ENCODE measurements around the gene BMI1. TPM values are rescaled to one million over a fixed set of nuclear protein-coding genes. Genes with fewer than 3 reads are reported as not detected.

Gene BMI1
- total and polyA plus RNA-seq, 2 donors (not counting 1 experiment from before 2014, with no cell fraction given): 18.0 to 83.8 TPM

DNA sequence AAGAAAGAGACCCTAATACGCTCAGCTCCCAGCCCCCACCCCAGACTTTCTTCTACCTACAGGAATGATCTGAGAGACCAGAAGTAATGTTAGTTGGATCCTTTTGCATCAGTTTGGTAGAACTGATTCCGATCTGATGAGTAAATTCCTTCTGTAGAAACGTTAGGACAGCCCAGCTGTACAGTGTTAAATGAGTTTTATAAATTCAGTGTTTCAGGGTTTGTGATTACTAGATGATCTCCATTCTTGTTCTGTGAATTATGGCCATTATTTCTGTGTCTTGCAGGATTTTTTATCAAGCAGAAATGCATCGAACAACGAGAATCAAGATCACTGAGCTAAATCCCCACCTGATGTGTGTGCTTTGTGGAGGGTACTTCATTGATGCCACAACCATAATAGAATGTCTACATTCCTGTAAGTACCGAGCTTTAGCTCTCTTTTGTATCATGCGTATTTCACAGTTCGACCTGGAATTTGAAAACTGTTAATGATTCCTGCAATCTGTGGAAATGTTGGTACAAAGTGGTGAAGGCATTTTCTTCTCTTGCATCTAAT, 5.3 kb downstream of the BMI1 start:
- POLR2A ChIA-PET: interaction anchor here (1.1 to 1.2 kb wide), 2 partner anchors 10 to 259 kb away, joined by 3 read pairs; partner anchors contain the start of gene COMMD3
- H3K27me3 Mint-ChIP-seq: no peaks in the 10 kb centered on the region
- H3K36me3 ChIP-seq (replicated peaks in 1 of 2; ENCODE audit: control extremely low read depth in 1 of 2, control insufficient read depth in 1 of 2, extremely low read depth in 1 of 2, insufficient read depth in 2 of 2, low read length in 1 of 2): peaks cover 6 to 23% of the 10 kb centered on the region in 2 experiments
- peaks cover 0 to 16% (median 4%) of the 10 kb centered on the region in 4 experiments for H3K27me3 ChIP-seq (replicated peaks in 1 of 4; ENCODE audit: control extremely low read depth in 1 of 4, control insufficient read depth in 3 of 4, insufficient read depth in 4 of 4, low read length in 3 of 4)
- DNase-seq (peak; percentile 9), ATAC-seq (ENCODE audit: low read depth) (no peak)
- intact Hi-C loops (cut with micrococcal nuclease): loop anchor here (5.0 kb wide), 1 partner anchor 1121 kb away; no protein-coding TSS in a partner anchor
- peak overlapping the region in 1 of 2 donors; percentile 63 for H3K27ac ChIP-seq (ENCODE audit: low read length in 2 of 2)
- WGBS (ENCODE audit: insufficient coverage): 59% methylated on average over 2 of the region's 8 CpGs
- peak overlapping the region; percentile 89 for H3K4me3 Mint-ChIP-seq
- H3K4me1 Mint-ChIP-seq: peaks cover 39% of the 10 kb centered on the region
- no peaks in the 10 kb centered on the region for H3K9me3 ChIP-seq (ENCODE audit: control extremely low read depth in 1 of 3, control insufficient read depth in 2 of 3, insufficient read depth in 1 of 3, low read length in 2 of 3)
- H4K20me1 ChIP-seq (ENCODE audit: control insufficient read depth, insufficient read depth, low read length, poor library complexity, severe bottlenecking): peaks cover 13% of the 10 kb centered on the region
- H3K4me3 ChIP-seq (ENCODE audit: control extremely low read depth in 1 of 5, extremely low read depth in 1 of 5, insufficient read depth in 1 of 5, low read depth in 2 of 5, low read length in 4 of 5): peak overlapping the region; percentile 43 to 76 (median 60)
- H3K4me1 ChIP-seq (ENCODE audit: control insufficient read depth in 2 of 2, insufficient read depth in 2 of 2, low read length in 2 of 2): peaks cover 28 to 37% of the 10 kb centered on the region in 2 donors
- CTCF ChIA-PET: interaction anchor here (1.6 kb wide), 1 partner anchor 10 kb away, joined by 5 read pairs; the partner anchor contains the start of gene COMMD3
- no peaks in the 10 kb centered on the region for H3K9me3 Mint-ChIP-seq (ENCODE audit: insufficient read depth)
- peak overlapping the region; percentile 60 for H2AFZ ChIP-seq (ENCODE audit: insufficient read depth, low read depth, low read length, poor library complexity, severe bottlenecking)
- peak overlapping the region; percentile 83 for H3K4me2 ChIP-seq (replicated peaks; ENCODE audit: low read depth, low read length, poor library complexity, severe bottlenecking)
- TF ChIP-seq EZH2 (IDR thresholded peaks at IDR 0.05; ENCODE audit: borderline replicate concordance, insufficient read depth, low read depth, low read length, poor library complexity, severe bottlenecking): no peak
- TF ChIP-seq, protein P1, sequence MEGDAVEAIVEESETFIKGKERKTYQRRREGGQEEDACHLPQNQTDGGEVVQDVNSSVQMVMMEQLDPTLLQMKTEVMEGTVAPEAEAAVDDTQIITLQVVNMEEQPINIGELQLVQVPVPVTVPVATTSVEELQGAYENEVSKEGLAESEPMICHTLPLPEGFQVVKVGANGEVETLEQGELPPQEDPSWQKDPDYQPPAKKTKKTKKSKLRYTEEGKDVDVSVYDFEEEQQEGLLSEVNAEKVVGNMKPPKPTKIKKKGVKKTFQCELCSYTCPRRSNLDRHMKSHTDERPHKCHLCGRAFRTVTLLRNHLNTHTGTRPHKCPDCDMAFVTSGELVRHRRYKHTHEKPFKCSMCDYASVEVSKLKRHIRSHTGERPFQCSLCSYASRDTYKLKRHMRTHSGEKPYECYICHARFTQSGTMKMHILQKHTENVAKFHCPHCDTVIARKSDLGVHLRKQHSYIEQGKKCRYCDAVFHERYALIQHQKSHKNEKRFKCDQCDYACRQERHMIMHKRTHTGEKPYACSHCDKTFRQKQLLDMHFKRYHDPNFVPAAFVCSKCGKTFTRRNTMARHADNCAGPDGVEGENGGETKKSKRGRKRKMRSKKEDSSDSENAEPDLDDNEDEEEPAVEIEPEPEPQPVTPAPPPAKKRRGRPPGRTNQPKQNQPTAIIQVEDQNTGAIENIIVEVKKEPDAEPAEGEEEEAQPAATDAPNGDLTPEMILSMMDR (IDR thresholded peaks at IDR 0.05): no peak
- H3K79me2 ChIP-seq (ENCODE audit: control insufficient read depth, insufficient read depth, low read length): no peaks in the 10 kb centered on the region
- H3K9ac ChIP-seq (ENCODE audit: low read length): peak overlapping the region; percentile 64
- peak overlapping the region; percentile 90 for H3K27ac Mint-ChIP-seq

DNA sequence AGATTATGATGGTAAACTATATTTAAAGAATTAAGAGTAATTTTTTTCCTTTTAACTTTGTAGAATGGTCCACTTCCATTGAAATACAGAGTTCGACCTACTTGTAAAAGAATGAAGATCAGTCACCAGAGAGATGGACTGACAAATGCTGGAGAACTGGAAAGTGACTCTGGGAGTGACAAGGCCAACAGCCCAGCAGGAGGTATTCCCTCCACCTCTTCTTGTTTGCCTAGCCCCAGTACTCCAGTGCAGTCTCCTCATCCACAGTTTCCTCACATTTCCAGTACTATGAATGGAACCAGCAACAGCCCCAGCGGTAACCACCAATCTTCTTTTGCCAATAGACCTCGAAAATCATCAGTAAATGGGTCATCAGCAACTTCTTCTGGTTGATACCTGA, 8.3 kb downstream of the BMI1 start:
- H3K27ac Mint-ChIP-seq: peak overlapping the region; percentile 41
- no peaks in the 10 kb centered on the region for H3K27me3 Mint-ChIP-seq
- ATAC-seq (ENCODE audit: low read depth): no peak

More for the DNA sequence above, 8.3 kb downstream of the BMI1 start:
- H3K27ac ChIP-seq (ENCODE audit: low read length in 2 of 2): no peak overlapping the region
- Mint-ChIP-seq H3K9me3 (ENCODE audit: insufficient read depth) (no peaks in the 10 kb centered on the region), H3K4me3 (no peak overlapping the region), H3K4me1 (peaks cover 39% of the 10 kb centered on the region)
- no peak overlapping the region for H3K4me2 ChIP-seq (replicated peaks; ENCODE audit: low read depth, low read length, poor library complexity, severe bottlenecking)
- TF ChIP-seq, protein P1 (IDR thresholded peaks at IDR 0.05): no peak
- TF ChIP-seq EZH2 (IDR thresholded peaks at IDR 0.05; ENCODE audit: borderline replicate concordance, insufficient read depth, low read depth, low read length, poor library complexity, severe bottlenecking): no peak
- peaks cover 6 to 23% of the 10 kb centered on the region in 2 experiments for H3K36me3 ChIP-seq (replicated peaks in 1 of 2; ENCODE audit: control extremely low read depth in 1 of 2, control insufficient read depth in 1 of 2, extremely low read depth in 1 of 2, insufficient read depth in 2 of 2, low read length in 1 of 2)
- CTCF ChIA-PET: no interaction called here
- DNase-seq: no peak
- no peak overlapping the region for H2AFZ ChIP-seq (ENCODE audit: insufficient read depth, low read depth, low read length, poor library complexity, severe bottlenecking)
- intact Hi-C loops (cut with micrococcal nuclease): loop anchor here (5.0 kb wide), 1 partner anchor 1118 kb away; no protein-coding TSS in a partner anchor
- H3K9ac ChIP-seq (ENCODE audit: low read length): no peak overlapping the region
- WGBS (ENCODE audit: insufficient coverage): 100% methylated on average over 2 of the region's 3 CpGs
- H3K27me3 ChIP-seq (replicated peaks in 1 of 4; ENCODE audit: control extremely low read depth in 1 of 4, control insufficient read depth in 3 of 4, insufficient read depth in 4 of 4, low read length in 3 of 4): peaks cover 0 to 2% (median 0%) of the 10 kb centered on the region in 4 experiments
- POLR2A ChIA-PET: no interaction called here
- H3K4me1 ChIP-seq (ENCODE audit: control insufficient read depth in 2 of 2, insufficient read depth in 2 of 2, low read length in 2 of 2): peaks cover 26 to 32% of the 10 kb centered on the region in 2 donors
- no peaks in the 10 kb centered on the region for H3K79me2 ChIP-seq (ENCODE audit: control insufficient read depth, insufficient read depth, low read length)
- H4K20me1 ChIP-seq (ENCODE audit: control insufficient read depth, insufficient read depth, low read length, poor library complexity, severe bottlenecking): peaks cover 8% of the 10 kb centered on the region
- H3K9me3 ChIP-seq (ENCODE audit: control extremely low read depth in 1 of 3, control insufficient read depth in 2 of 3, insufficient read depth in 1 of 3, low read length in 2 of 3): peaks cover 0 to 6% (median 2%) of the 10 kb centered on the region in 3 donors
- no peak overlapping the region for H3K4me3 ChIP-seq (ENCODE audit: control extremely low read depth in 1 of 5, extremely low read depth in 1 of 5, insufficient read depth in 1 of 5, low read depth in 2 of 5, low read length in 4 of 5)

Measured in B cell (primary cell).